HepG2 (cell line): ENCODE data around the gene ABAT. TPM values are rescaled to one million over a fixed set of nuclear protein-coding genes. Genes with fewer than 3 reads are reported as not detected.

Experiments
- ARNT2 ChIP-seq: sonication (generic); formaldehyde crosslinking; IDR thresholded peaks from 2 replicates; pipeline ENCODE4 v1.8.0; 2022; ENCODE audit warnings: mild to moderate bottlenecking, low read depth, missing genetic modification reagents, moderate library complexity
- FLYWCH1 ChIP-seq: sonication (generic); formaldehyde crosslinking; IDR thresholded peaks from 2 replicates; pipeline ENCODE4 v1.8.1; 2023; ENCODE audit warnings: mild to moderate bottlenecking, missing genetic modification reagents
- FOXK1 ChIP-seq: sonication (generic); formaldehyde crosslinking; IDR thresholded peaks from 2 replicates; pipeline ENCODE4 v1.4.0; 2020; ENCODE audit warnings: low read depth, missing genetic modification reagents, borderline replicate concordance
- MTA1 ChIP-seq: sonication (generic); formaldehyde crosslinking; IDR thresholded peaks from 2 replicates; pipeline ENCODE4 v1.4.0; 2020; ENCODE audit warnings: missing genetic modification reagents, mild to moderate bottlenecking, borderline replicate concordance
- RFX5 ChIP-seq: IDR thresholded peaks from 2 replicates; pipeline ENCODE4 v1.6.1; 2011; ENCODE audit warnings: low read depth, low read length, improper control_type of control experiment
- SKI ChIP-seq: fragments of 450-650 bp; IDR thresholded peaks from one replicate; pipeline ENCODE4 v1.6.1; 2018; ENCODE audit warnings: mild to moderate bottlenecking; ENCODE audit not compliant: partially characterized antibody
- TBL1XR1 ChIP-seq: fragments of 150-350 bp; IDR thresholded peaks from 2 replicates; pipeline ENCODE4 v1.6.1; 2014; ENCODE audit warnings: borderline replicate concordance, low read length; ENCODE audit not compliant: partially characterized antibody
- ZBTB7A ChIP-seq: sonication (generic); formaldehyde crosslinking; IDR thresholded peaks from 2 replicates; pipeline ENCODE4 v1.8.0; 2022; ENCODE audit warnings: mild to moderate bottlenecking, missing genetic modification reagents
- ZFP1 ChIP-seq: IDR thresholded peaks from 2 replicates; pipeline ENCODE4 v1.6.1; 2016
- ZNF124 ChIP-seq: sonication (generic); formaldehyde crosslinking; IDR thresholded peaks from 2 replicates; pipeline ENCODE4 v1.4.0; 2020; ENCODE audit warnings: missing genetic modification reagents
- ZNF264 ChIP-seq: sonication (generic); formaldehyde crosslinking; IDR thresholded peaks from 2 replicates; pipeline ENCODE4 v1.4.0; 2020; ENCODE audit warnings: missing genetic modification reagents
- polyA plus RNA-seq, 8 experiments: library from polyadenylated mRNA; depleted of rRNA in 3 of 8; stranded (reverse) in 7 of 8; unstranded in 1 of 8; fragments of >200 nt; fragmentation: Illumina TruSeq in 4 of 8; extraction: Trizol in 4 of 8; gene quantifications; 2 replicates each; pipeline versions ENCODE4 v1.2.1 to v1.2.3, GENCODE V29; 2011 to 2016; ENCODE audit warnings: low read depth in 4 of 8, missing spikeins in 1 of 8, mixed read lengths in 1 of 8; ENCODE audit not compliant: insufficient read depth in 1 of 8
- total RNA-seq, 5 experiments: library from RNA; depleted of rRNA; stranded (reverse); fragments of >200 nt; fragmentation: Illumina TruSeq; extraction: Trizol; gene quantifications; 2 replicates each; pipeline ENCODE4 v1.2.3, GENCODE V29; 2016; ENCODE audit warnings: low read depth in 1 of 5
- TF ChIP-seq, protein P1 (sequence below): sonication (generic); formaldehyde crosslinking; IDR thresholded peaks from 2 replicates; pipeline ENCODE4 v1.4.0; 2020; ENCODE audit warnings: missing genetic modification reagents
- TF ChIP-seq, protein P2 (sequence below): sonication (generic); formaldehyde crosslinking; IDR thresholded peaks from 2 replicates; pipeline ENCODE4 v1.4.0; 2020; ENCODE audit warnings: missing genetic modification reagents, borderline replicate concordance
- TF ChIP-seq, protein P3 (sequence below): sonication (generic); formaldehyde crosslinking; IDR thresholded peaks from 2 replicates; pipeline ENCODE4 v1.5.1; 2020; ENCODE audit warnings: mild to moderate bottlenecking, missing genetic modification reagents, moderate library complexity
- TF ChIP-seq, protein P4 (sequence below): sonication (generic); formaldehyde crosslinking; IDR thresholded peaks from 2 replicates; pipeline ENCODE4 v1.5.0; 2020; ENCODE audit warnings: missing genetic modification reagents
- TF ChIP-seq, protein P5 (sequence below): IDR thresholded peaks from 2 replicates; pipeline ENCODE4 v1.6.1; 2012; ENCODE audit warnings: low read depth, low read length, improper control_type of control experiment

Gene ABAT
- total and polyA plus RNA-seq, 2 of the 13 experiments (the other 11 are each of a cell fraction or from before 2014, with no cell fraction given): 47.6 to 97.3 TPM

DNA sequence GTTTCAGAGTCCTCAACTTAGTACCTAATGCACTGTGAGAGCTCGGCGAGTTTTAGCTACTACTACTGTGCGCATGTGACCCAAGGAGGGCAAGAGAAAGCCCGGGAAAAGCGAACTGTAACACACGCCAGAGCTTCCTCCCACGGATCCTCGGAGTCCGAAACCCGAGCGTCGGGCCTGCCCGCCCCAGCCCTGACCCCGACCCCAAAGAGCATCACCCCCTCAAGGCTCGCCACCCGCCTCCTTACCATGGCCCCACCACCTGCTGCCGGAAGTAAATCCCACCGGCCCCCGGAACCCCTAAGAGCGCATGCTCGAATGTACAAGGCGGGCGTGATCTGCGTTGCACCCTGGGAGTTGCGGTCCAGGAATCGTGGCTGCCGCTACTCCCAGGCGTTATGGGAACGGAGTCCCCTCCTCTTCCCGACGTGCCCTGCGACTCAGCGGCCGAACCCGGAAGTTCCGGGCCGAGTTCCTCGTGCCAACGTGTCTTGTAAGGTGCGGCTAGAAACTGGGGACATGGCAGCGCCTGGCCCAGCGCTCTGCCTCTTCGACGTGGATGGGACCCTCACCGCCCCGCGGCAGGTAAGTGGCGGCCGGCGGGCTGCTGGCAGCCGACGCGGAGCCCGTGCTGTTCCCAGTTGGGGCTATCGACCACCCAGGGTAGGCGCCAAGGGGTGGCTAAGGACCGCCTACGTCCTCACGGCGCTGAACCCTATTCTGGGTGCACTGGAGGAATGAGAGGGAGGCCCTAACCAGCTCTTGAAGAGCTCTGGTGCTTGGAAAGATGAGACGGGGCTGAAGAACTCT, 123.2 kb downstream of the ABAT start, which contains the start of the genes PMM2 and TMEM186 (continued):
- TF ChIP-seq, protein P1, sequence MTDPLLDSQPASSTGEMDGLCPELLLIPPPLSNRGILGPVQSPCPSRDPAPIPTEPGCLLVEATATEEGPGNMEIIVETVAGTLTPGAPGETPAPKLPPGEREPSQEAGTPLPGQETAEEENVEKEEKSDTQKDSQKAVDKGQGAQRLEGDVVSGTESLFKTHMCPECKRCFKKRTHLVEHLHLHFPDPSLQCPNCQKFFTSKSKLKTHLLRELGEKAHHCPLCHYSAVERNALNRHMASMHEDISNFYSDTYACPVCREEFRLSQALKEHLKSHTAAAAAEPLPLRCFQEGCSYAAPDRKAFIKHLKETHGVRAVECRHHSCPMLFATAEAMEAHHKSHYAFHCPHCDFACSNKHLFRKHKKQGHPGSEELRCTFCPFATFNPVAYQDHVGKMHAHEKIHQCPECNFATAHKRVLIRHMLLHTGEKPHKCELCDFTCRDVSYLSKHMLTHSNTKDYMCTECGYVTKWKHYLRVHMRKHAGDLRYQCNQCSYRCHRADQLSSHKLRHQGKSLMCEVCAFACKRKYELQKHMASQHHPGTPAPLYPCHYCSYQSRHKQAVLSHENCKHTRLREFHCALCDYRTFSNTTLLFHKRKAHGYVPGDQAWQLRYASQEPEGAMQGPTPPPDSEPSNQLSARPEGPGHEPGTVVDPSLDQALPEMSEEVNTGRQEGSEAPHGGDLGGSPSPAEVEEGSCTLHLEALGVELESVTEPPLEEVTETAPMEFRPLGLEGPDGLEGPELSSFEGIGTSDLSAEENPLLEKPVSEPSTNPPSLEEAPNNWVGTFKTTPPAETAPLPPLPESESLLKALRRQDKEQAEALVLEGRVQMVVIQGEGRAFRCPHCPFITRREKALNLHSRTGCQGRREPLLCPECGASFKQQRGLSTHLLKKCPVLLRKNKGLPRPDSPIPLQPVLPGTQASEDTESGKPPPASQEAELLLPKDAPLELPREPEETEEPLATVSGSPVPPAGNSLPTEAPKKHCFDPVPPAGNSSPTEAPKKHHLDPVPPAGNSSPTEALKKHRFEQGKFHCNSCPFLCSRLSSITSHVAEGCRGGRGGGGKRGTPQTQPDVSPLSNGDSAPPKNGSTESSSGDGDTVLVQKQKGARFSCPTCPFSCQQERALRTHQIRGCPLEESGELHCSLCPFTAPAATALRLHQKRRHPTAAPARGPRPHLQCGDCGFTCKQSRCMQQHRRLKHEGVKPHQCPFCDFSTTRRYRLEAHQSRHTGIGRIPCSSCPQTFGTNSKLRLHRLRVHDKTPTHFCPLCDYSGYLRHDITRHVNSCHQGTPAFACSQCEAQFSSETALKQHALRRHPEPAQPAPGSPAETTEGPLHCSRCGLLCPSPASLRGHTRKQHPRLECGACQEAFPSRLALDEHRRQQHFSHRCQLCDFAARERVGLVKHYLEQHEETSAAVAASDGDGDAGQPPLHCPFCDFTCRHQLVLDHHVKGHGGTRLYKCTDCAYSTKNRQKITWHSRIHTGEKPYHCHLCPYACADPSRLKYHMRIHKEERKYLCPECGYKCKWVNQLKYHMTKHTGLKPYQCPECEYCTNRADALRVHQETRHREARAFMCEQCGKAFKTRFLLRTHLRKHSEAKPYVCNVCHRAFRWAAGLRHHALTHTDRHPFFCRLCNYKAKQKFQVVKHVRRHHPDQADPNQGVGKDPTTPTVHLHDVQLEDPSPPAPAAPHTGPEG (CRISPR knock-in tag): peak; percentile 96
- TF ChIP-seq ZBTB7A (CRISPR knock-in tag) (peak; percentile 67; the same call in 1 of the 2 replicates), TBL1XR1 (peak; percentile 86), MTA1 (CRISPR knock-in tag) (peak; percentile 92; the same call in 1 of the 2 replicates), ARNT2 (CRISPR knock-in tag) (peak; percentile 99), ZNF264 (CRISPR knock-in tag) (peak; percentile 90), FOXK1 (CRISPR knock-in tag) (peak; percentile 97), SKI (peak; percentile 42), ZNF124 (CRISPR knock-in tag) (peak; percentile 92), RFX5 (0 out of 2 replicates have a peak, but pooled peaks have one; percentile 37), FLYWCH1 (CRISPR knock-in tag) (peak; percentile 91), ZFP1 (CRISPR knock-in tag) (peak; percentile 87)
- TF ChIP-seq, protein P2, sequence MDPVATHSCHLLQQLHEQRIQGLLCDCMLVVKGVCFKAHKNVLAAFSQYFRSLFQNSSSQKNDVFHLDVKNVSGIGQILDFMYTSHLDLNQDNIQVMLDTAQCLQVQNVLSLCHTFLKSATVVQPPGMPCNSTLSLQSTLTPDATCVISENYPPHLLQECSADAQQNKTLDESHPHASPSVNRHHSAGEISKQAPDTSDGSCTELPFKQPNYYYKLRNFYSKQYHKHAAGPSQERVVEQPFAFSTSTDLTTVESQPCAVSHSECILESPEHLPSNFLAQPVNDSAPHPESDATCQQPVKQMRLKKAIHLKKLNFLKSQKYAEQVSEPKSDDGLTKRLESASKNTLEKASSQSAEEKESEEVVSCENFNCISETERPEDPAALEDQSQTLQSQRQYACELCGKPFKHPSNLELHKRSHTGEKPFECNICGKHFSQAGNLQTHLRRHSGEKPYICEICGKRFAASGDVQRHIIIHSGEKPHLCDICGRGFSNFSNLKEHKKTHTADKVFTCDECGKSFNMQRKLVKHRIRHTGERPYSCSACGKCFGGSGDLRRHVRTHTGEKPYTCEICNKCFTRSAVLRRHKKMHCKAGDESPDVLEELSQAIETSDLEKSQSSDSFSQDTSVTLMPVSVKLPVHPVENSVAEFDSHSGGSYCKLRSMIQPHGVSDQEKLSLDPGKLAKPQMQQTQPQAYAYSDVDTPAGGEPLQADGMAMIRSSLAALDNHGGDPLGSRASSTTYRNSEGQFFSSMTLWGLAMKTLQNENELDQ: peak; percentile 35; the same call in 1 of the 2 replicates
- TF ChIP-seq, protein P3, sequence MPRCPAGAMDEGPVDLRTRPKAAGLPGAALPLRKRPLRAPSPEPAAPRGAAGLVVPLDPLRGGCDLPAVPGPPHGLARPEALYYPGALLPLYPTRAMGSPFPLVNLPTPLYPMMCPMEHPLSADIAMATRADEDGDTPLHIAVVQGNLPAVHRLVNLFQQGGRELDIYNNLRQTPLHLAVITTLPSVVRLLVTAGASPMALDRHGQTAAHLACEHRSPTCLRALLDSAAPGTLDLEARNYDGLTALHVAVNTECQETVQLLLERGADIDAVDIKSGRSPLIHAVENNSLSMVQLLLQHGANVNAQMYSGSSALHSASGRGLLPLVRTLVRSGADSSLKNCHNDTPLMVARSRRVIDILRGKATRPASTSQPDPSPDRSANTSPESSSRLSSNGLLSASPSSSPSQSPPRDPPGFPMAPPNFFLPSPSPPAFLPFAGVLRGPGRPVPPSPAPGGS (CRISPR knock-in tag): peak; percentile 99
- TF ChIP-seq, protein P4, sequence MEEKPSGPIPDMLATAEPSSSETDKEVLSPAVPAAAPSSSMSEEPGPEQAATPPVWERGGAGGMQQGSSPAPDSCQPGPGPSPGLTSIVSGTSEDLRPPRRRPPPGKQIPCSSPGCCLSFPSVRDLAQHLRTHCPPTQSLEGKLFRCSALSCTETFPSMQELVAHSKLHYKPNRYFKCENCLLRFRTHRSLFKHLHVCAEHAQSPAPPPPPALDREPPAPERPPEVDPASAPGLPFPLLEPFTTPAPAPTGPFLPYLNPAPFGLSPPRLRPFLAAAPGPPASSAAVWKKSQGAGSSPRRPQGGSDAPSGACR: peak; percentile 94
- TF ChIP-seq, protein P5, sequence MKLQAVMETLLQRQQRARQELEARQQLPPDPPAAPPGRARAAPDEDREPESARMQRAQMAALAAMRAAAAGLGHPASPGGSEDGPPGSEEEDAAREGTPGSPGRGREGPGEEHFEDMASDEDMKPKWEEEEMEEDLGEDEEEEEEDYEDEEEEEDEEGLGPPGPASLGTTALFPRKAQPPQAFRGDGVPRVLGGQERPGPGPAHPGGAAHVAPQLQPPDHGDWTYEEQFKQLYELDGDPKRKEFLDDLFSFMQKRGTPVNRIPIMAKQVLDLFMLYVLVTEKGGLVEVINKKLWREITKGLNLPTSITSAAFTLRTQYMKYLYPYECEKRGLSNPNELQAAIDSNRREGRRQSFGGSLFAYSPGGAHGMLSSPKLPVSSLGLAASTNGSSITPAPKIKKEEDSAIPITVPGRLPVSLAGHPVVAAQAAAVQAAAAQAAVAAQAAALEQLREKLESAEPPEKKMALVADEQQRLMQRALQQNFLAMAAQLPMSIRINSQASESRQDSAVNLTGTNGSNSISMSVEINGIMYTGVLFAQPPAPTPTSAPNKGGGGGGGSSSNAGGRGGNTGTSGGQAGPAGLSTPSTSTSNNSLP: peak; percentile 83
